Stimulated activated CD4-positive, alpha-beta T cell treated with anti-CD3 and anti-CD28 coated beads, Interleukin-4, amount 100 ng/mL, for 1 hour (primary cell): ENCODE data around the gene PCLO.
"Not testable (repeated sequence)": the region's sequence is repeated elsewhere in the genome, so short reads cannot be mapped to it uniquely, and the experiment has no call there.

Experiments
- DNase-seq: peaks from one replicate; pipeline ENCODE4 v3.0.0-alpha.2; 2020

PCLO gene

GRCh38 chr7:82953324-82954027 is 209.2 kb downstream of the PCLO start:
- DNase-seq = no peak

- no peak for DNase-seq
Measured at GRCh38 chr7:82950436-82950835, 212.2 kb downstream of the PCLO start.

DNA sequence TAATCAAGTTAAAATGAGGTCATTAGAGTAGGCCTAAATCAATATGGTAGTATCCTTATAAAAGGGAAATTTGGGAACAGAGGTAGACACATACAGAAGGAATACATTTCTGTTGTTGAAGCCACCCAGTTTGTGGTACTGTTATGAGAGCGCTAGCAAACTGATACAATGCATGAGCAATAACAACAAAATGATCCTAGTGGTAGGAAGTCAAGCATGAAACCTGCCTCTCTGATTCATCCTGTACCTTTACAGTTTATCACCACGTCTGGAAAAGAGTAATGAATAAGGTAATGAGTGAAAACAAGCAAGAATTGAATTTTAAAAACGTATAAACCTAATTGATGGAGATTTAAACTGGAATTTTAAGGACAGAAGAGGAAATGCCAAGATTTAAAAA is 217.2 kb downstream of the PCLO start:
- no peak for DNase-seq

DNA sequence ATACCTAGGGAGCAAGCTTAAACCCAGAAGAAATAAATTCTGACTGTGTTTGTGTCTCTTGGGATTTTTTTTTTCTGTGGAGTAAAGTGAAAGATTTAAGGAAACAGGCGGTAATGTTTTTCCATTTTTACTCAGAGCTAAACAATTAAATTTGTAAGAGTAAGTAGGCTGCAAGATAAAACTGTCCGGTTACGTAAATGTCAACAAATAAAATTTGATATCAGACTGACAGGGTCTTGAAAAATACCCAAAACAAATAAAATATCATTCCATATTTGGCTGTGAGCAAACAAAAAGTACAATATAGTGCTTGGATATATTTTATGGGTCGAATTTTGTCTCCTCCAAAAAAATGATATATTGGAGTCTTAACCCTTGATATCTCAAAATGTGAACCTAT is 217.6 kb downstream of the PCLO start:
- DNase-seq = no peak

GRCh38 chr7:82932516-82932915 is 230.2 kb downstream of the PCLO start:
- DNase-seq = no peak

GRCh38 chr7:82926477-82926876 is 236.2 kb downstream of the PCLO start:
- DNase-seq = no peak

DNA sequence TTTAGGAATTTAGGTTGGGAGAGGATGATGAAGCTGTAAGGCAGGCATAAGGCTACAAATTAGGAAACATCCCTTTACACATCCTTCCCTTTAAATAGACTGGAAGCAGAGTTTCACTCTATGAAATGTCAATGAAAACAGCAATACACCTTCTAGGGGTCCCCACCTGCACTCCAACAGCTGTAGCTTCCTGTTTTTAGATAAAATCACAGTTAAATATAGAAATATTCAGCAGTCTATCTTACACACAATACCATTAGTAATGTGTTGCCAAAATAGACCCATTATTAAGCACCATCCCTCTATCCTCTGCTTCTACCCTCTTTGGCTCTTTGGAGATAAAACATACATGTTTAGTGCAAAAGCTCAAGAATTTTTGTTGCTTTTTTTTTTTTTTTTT is 237.4 kb downstream of the PCLO start:
- DNase-seq = no peak

DNA sequence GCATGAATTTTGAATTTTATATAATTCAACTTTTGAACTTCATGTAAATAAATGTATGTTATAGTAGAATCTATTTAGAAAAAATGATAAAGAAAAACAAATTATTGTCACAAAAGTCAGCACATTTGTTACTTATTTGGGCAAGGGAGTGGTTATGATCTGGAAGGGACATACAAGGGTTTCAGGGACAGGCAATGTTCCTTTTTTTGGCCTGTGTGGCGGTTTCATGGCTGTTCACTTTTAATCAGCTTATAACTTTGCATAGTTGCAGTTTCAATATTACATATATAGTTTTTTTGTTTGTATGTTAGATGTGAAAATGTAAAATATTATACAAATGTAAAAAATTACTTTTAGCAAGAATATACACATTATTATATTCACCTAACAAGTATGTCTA is 256.2 kb downstream of the PCLO start:
- DNase-seq = no peak

DNA sequence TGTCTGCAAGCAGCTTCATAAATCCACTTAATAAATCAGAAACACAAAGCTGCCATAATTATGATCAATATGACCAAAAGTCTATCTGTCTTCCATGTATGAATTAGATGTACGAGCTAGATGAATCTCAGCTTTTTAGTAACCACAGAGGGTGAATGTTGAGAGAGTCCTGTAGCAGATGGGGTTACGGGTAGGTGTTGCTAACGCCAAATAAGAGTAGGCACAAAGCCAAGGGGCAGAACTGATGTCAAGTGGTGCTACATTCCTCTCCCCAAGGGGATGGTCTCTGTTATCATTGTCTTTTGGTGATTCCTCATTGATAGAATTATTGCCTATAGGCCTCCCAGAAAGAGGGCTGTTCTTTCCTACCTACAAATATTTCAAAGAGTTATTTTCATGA is 257.8 kb downstream of the PCLO start:
- DNase-seq = no peak

GRCh38 chr7:82901098-82901497 is 261.6 kb downstream of the PCLO start:
- not testable (repeated sequence) for DNase-seq

- DNase-seq = no peak
Measured at GRCh38 chr7:82897500-82897899, 265.2 kb downstream of the PCLO start.

DNA sequence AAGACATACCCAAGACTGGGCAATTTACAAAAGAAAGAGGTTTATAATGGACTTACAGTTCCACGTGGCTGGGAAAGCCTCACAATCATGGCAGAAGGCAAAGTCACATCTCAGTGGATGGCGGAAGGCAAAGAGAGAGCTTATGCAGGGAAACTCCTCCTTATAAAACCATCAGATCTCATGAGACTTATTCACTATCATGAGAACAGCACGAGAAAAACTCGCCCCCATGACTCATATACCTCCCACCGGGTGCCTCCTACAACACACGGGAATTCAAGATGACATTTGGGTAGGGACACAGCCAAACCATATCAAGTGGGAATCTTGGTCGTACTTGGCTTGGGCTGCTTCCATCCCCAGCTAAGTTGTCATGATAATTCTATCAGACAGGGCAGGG is 268.3 kb downstream of the PCLO start:
- not testable (repeated sequence) for DNase-seq

- no peak for DNase-seq
Measured at GRCh38 chr7:82886324-82886723, 276.4 kb downstream of the PCLO start.

DNA sequence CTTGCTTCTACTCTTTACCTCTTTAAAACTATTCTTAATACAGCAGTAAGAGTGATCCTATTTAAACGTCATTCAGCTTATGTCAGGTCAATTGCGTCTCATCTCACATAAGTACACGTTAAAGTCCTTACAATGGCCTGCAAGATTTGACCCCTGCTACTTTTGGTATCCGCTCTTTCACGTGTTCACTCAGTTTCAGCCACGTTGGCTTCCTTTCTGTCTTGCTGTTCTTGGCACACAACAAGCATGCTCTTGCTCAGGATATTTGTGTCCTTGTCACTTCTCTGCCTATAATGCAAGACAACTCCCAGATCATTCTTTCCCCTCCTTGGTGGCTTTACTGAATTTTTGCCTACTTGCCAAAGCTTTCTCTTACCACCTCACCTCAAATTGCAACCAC is 296.8 kb downstream of the PCLO start:
- no peak for DNase-seq

- DNase-seq = no peak
Measured at GRCh38 chr7:82859106-82859850, 303.4 kb downstream of the PCLO start.

DNA sequence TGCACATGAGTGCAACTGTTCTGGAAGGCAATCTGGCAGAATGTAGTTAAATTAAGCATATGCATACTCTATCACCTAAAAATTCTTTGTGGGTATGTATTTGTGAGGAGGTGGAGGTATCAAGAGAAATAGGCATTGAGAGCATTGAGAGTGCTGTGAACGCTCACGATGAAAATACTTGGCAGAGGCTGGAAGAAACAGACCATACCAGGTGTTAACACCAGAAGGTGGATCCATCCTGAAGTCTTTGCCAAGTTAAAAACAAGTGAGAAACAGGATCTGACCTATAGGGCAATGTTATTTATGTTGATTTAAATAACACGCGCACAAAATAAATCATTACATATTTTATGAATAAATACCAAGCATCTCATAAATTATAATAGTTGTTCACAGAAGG is 311.6 kb downstream of the PCLO start:
- no peak for DNase-seq

- no peak for DNase-seq
Measured at GRCh38 chr7:82841828-82842227, 320.9 kb downstream of the PCLO start.

- DNase-seq = no peak
Measured at GRCh38 chr7:82840061-82840460, 322.6 kb downstream of the PCLO start.

DNA sequence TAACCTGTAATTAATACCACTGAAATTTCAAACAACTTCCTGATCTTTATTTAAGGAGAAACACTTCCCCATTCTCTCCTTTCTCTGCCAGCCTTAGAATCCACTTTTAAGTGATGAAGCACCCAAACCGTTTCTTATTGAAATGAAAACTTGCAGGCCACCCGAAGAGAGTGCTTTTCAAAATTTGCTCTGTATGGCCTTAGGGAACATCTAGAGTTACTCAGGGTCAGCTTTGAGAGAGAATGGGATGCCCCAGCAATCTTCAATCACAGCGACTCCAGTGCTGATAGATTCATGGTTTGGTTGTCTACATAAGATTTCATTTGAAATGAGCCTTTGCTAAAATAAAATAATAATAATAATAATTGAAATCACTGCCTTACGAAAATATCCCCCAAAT is 323.1 kb downstream of the PCLO start:
- no peak for DNase-seq

DNA sequence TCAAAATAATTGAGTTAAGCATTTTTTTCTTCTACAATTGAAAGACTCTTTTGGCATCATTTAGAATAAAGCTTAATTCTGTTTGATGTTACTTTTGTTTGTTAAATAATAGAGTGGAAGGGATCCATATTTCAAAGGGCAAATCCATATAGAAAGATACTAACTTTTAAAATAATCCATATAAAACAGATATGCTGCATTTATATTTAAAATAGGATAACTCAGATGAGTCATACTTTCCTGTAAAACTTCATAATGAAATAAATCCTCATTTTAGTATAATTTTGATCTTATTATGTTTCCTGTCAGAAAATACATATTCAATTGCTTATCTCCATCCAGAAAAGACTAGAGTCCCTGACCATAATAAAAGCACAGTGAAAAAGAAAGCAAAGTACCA is 323.6 kb downstream of the PCLO start:
- no peak for DNase-seq

DNA sequence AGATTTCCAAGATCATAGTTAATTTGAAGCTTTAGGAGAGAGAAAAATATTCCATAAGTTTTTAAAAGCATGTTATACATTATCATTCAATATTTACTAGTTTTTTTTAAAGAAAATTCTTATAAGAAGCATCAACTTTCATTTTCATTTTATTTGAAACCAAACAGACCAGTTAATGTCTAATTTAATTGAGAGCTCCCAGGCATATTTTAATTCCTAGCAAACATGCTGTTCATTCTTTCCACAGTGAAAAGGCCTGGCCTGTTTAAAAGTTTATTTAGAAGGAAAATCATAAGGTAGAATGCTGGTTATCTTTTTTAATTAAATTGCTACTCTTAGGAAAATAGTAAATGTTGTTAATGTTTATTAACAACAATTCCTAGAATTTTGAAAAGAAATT is 324.4 kb downstream of the PCLO start:
- DNase-seq = no peak

DNA sequence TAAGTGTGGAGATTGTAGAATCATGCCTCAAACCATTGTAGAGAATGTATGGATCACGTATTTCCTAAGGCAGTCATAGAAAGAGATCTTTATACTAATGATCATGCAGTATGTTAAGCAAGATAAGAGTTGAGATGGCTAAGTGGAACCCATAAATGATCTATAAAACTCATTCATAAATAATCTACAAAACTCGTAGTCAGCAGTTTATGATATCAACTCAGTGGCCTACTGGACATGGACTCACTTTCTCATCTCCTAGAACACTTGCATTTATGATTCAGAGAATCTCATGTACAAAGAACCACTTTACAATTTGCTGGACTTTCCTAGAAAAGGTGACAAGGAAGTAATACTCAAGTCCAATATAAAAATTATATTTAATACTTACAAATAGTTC is 339.6 kb downstream of the PCLO start:
- DNase-seq = no peak

DNA sequence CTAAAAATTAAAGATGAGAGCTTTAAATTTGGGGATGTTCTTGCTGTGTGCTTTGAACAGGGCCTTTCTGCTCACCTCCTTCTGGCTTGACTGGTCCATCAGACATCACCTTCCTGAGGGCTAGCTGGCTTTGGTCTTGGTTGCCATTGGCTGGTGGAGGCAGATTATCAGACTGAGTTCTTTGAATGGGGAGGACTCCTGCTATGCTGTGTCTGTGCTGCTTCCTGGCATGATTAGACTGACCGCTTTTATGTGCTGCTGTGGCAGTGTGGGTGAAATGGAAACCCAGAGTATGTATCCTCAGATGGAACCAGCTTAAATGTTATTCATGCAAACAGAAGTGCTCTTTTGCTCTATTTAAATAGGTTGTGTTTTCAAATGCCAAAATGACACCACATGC is 341.6 kb downstream of the PCLO start:
- no peak for DNase-seq

DNA sequence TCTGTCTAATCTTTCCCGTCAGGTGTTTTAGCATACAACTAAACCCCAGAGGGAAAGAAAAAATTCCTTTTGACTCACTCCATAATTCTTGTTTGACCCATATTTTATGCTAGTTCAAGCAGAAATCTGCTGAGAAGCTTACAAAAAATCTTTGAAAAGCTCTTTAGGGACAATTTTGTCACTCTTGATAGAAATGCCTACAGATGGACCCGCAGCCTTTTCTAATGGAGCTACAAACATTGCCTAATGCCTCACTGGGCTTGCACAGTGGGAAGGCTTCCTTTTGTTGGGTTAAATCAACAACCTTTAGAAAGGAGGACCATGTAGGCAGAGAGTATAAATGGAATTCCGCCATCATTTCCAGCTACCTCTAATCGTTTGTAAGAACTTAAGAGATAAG is 344.5 kb downstream of the PCLO start:
- DNase-seq = no peak

DNA sequence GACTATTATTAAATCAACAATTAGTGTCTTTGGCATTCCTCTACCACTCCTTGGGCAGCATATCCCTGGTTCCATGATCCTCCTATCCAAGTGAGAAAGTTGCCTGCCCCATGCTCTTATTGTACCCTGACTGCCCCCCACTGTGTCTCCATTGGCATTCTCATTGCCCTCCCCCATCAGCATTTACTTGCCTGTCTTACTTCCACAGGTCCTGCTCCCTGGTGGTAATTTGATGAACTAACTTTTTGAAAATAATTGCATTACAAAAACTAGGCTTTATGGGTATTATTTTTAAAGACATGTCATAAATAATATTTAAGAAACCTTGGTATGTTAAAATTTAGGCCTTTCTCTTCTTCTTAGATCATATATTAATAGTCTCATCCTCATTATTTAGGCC is 346.4 kb downstream of the PCLO start:
- DNase-seq = no peak
